Stimulated activated memory B cell treated with anti-CD40 and anti-IgM and Interleukin-4, amounts not matched to agents 10 μg/mL and 1 μg/mL and 100 μg/mL, for 72 hours (primary cell): ENCODE measurements around the gene SLC36A3.
A peak's percentile ranks its signal among the peaks of the same experiment; 100 is the strongest.
"Not testable (repeated sequence)": the region's sequence is repeated elsewhere in the genome, so short reads cannot be mapped to it uniquely, and the experiment has no call there.

ENCODE experiments used
- ATAC-seq: fragments of 150-1000 bp; cut with Tn5 transposase; 2 replicates; pipeline ENCODE4 v1.10.0; 2021
- H3K27ac Mint-ChIP-seq: one replicate; pipeline ENCODE4 v1.8.0; 2022; ENCODE audit warnings: mild to moderate bottlenecking, mixed read lengths
- H3K27me3 Mint-ChIP-seq: one replicate; pipeline ENCODE4 v1.8.0; 2022; ENCODE audit warnings: mixed read lengths
- H3K36me3 Mint-ChIP-seq: one replicate; pipeline ENCODE4 v1.8.0; 2022; ENCODE audit warnings: mixed read lengths
- H3K4me1 Mint-ChIP-seq: one replicate; pipeline ENCODE4 v1.8.0; 2022; ENCODE audit warnings: mixed read lengths
- H3K4me3 Mint-ChIP-seq: one replicate; pipeline ENCODE4 v1.8.0; 2022; ENCODE audit warnings: mild to moderate bottlenecking, moderate library complexity, mixed read lengths
- H3K9me3 Mint-ChIP-seq: one replicate; pipeline ENCODE4 v1.8.0; 2022; ENCODE audit warnings: mixed read lengths

SLC36A3 gene

GRCh38 chr5:151243127-151243526 is 60.4 kb downstream of the SLC36A3 start:
- no peak overlapping the region for H3K4me3 Mint-ChIP-seq
- no peaks in the 10 kb centered on the region for H3K27me3 Mint-ChIP-seq
- no peaks in the 10 kb centered on the region for H3K9me3 Mint-ChIP-seq
- peaks cover 65% of the 10 kb centered on the region for H3K4me1 Mint-ChIP-seq
- H3K36me3 Mint-ChIP-seq = no peaks in the 10 kb centered on the region
- no peak for ATAC-seq
- H3K27ac Mint-ChIP-seq = no peak overlapping the region

- ATAC-seq = peak; percentile 49
- H3K4me3 Mint-ChIP-seq = no peak overlapping the region
- peak overlapping the region; percentile 69 for H3K27ac Mint-ChIP-seq
- no peaks in the 10 kb centered on the region for H3K36me3 Mint-ChIP-seq
- H3K4me1 Mint-ChIP-seq = peaks cover 73% of the 10 kb centered on the region
- no peaks in the 10 kb centered on the region for H3K27me3 Mint-ChIP-seq
- H3K9me3 Mint-ChIP-seq = no peaks in the 10 kb centered on the region
These were observed 62.5 kb downstream of the SLC36A3 start for GRCh38 chr5:151240924-151241635.

- H3K27me3 Mint-ChIP-seq, H3K9me3 Mint-ChIP-seq, H3K4me3 Mint-ChIP-seq, ATAC-seq, H3K36me3 Mint-ChIP-seq: not testable (repeated sequence)
- Mint-ChIP-seq H3K4me1 (peaks cover 78% of the 10 kb centered on the region), H3K27ac (peak overlapping the region; percentile 69)
These were observed 63.2 kb downstream of the SLC36A3 start for GRCh38 chr5:151240268-151240835.

GRCh38 chr5:151239237-151239861 is 64.2 kb downstream of the SLC36A3 start:
- no peaks in the 10 kb centered on the region for H3K9me3 Mint-ChIP-seq
- H3K27me3 Mint-ChIP-seq = no peaks in the 10 kb centered on the region
- peaks cover 85% of the 10 kb centered on the region for H3K4me1 Mint-ChIP-seq
- H3K36me3 Mint-ChIP-seq = no peaks in the 10 kb centered on the region
- H3K27ac Mint-ChIP-seq = peak overlapping the region; percentile 69
- H3K4me3 Mint-ChIP-seq = peak overlapping the region; percentile 76
- ATAC-seq = peak; percentile 48

GRCh38 chr5:151238303-151238741 is 65.2 kb downstream of the SLC36A3 start:
- ATAC-seq = peak; percentile 68
- Mint-ChIP-seq H3K9me3 (no peaks in the 10 kb centered on the region), H3K27ac (peak overlapping the region; percentile 69), H3K36me3 (no peaks in the 10 kb centered on the region), H3K27me3 (no peaks in the 10 kb centered on the region), H3K4me1 (peaks cover 85% of the 10 kb centered on the region), H3K4me3 (peak overlapping the region; percentile 76)

- H3K27ac Mint-ChIP-seq = peak overlapping the region; percentile 69
- H3K27me3 Mint-ChIP-seq = no peaks in the 10 kb centered on the region
- peaks cover 86% of the 10 kb centered on the region for H3K4me1 Mint-ChIP-seq
- no peak for ATAC-seq
- H3K9me3 Mint-ChIP-seq = no peaks in the 10 kb centered on the region
- H3K36me3 Mint-ChIP-seq = no peaks in the 10 kb centered on the region
- H3K4me3 Mint-ChIP-seq = peak overlapping the region; percentile 76
These were observed 65.9 kb downstream of the SLC36A3 start for GRCh38 chr5:151237685-151238084.

GRCh38 chr5:151236888-151237287 is 66.7 kb downstream of the SLC36A3 start:
- ATAC-seq = no peak
- H3K4me3 Mint-ChIP-seq = no peak overlapping the region
- no peaks in the 10 kb centered on the region for H3K36me3 Mint-ChIP-seq
- H3K4me1 Mint-ChIP-seq = peaks cover 82% of the 10 kb centered on the region
- no peaks in the 10 kb centered on the region for H3K9me3 Mint-ChIP-seq
- H3K27ac Mint-ChIP-seq = no peak overlapping the region
- H3K27me3 Mint-ChIP-seq = no peaks in the 10 kb centered on the region

- peak overlapping the region; percentile 80 for H3K27ac Mint-ChIP-seq
- not testable (repeated sequence) for H3K4me3 Mint-ChIP-seq, H3K36me3 Mint-ChIP-seq, H3K9me3 Mint-ChIP-seq, H3K27me3 Mint-ChIP-seq, ATAC-seq
- peaks cover 70% of the 10 kb centered on the region for H3K4me1 Mint-ChIP-seq
These were observed 68.4 kb downstream of the SLC36A3 start for GRCh38 chr5:151235239-151235571.

- peak overlapping the region; percentile 80 for H3K27ac Mint-ChIP-seq
- H3K9me3 Mint-ChIP-seq = no peaks in the 10 kb centered on the region
- no peaks in the 10 kb centered on the region for H3K36me3 Mint-ChIP-seq
- H3K4me3 Mint-ChIP-seq = peak overlapping the region; percentile 34
- no peaks in the 10 kb centered on the region for H3K27me3 Mint-ChIP-seq
- H3K4me1 Mint-ChIP-seq = peaks cover 65% of the 10 kb centered on the region
- ATAC-seq = peak; percentile 80
These were observed 68.9 kb downstream of the SLC36A3 start for GRCh38 chr5:151234476-151235238.

- no peaks in the 10 kb centered on the region for H3K9me3 Mint-ChIP-seq
- no peaks in the 10 kb centered on the region for H3K36me3 Mint-ChIP-seq
- peak overlapping the region; percentile 80 for H3K27ac Mint-ChIP-seq
- peak overlapping the region; percentile 34 for H3K4me3 Mint-ChIP-seq
- H3K4me1 Mint-ChIP-seq = peaks cover 55% of the 10 kb centered on the region
- H3K27me3 Mint-ChIP-seq = no peaks in the 10 kb centered on the region
- ATAC-seq = peak; percentile 72
These were observed 69.9 kb downstream of the SLC36A3 start for GRCh38 chr5:151233616-151234085.

- Mint-ChIP-seq H3K9me3 (no peaks in the 10 kb centered on the region), H3K4me3 (no peak overlapping the region), H3K27me3 (no peaks in the 10 kb centered on the region), H3K4me1 (peaks cover 51% of the 10 kb centered on the region), H3K36me3 (no peaks in the 10 kb centered on the region), H3K27ac (peak overlapping the region; percentile 53)
- no peak for ATAC-seq
These were observed 72.2 kb downstream of the SLC36A3 start for GRCh38 chr5:151231359-151231758.

GRCh38 chr5:151230048-151230680 is 73.4 kb downstream of the SLC36A3 start:
- no peaks in the 10 kb centered on the region for H3K27me3 Mint-ChIP-seq
- no peaks in the 10 kb centered on the region for H3K36me3 Mint-ChIP-seq
- no peak for ATAC-seq
- peaks cover 47% of the 10 kb centered on the region for H3K4me1 Mint-ChIP-seq
- no peak overlapping the region for H3K4me3 Mint-ChIP-seq
- no peaks in the 10 kb centered on the region for H3K9me3 Mint-ChIP-seq
- no peak overlapping the region for H3K27ac Mint-ChIP-seq

GRCh38 chr5:151228986-151229385 is 74.6 kb downstream of the SLC36A3 start:
- Mint-ChIP-seq H3K4me1 (peaks cover 46% of the 10 kb centered on the region), H3K27me3 (no peaks in the 10 kb centered on the region), H3K4me3 (no peak overlapping the region), H3K27ac (no peak overlapping the region), H3K9me3 (no peaks in the 10 kb centered on the region), H3K36me3 (no peaks in the 10 kb centered on the region)
- no peak for ATAC-seq

- no peaks in the 10 kb centered on the region for H3K9me3 Mint-ChIP-seq
- no peaks in the 10 kb centered on the region for H3K36me3 Mint-ChIP-seq
- peak overlapping the region; percentile 42 for H3K27ac Mint-ChIP-seq
- no peaks in the 10 kb centered on the region for H3K27me3 Mint-ChIP-seq
- peaks cover 36% of the 10 kb centered on the region for H3K4me1 Mint-ChIP-seq
- H3K4me3 Mint-ChIP-seq = no peak overlapping the region
- ATAC-seq = no peak
These were observed 75.6 kb downstream of the SLC36A3 start for GRCh38 chr5:151227918-151228447.
